Measurements from ENCODE around the gene LRP6. TPM values are rescaled to one million over a fixed set of nuclear protein-coding genes. Genes with fewer than 3 reads are reported as not detected.
"Not testable (repeated sequence)": the region's sequence is repeated elsewhere in the genome, so short reads cannot be mapped to it uniquely, and the experiment has no call there.

Gene LRP6
- total RNA-seq, 1 experiment from 2014 or later, result 72.8 TPM

DNA sequence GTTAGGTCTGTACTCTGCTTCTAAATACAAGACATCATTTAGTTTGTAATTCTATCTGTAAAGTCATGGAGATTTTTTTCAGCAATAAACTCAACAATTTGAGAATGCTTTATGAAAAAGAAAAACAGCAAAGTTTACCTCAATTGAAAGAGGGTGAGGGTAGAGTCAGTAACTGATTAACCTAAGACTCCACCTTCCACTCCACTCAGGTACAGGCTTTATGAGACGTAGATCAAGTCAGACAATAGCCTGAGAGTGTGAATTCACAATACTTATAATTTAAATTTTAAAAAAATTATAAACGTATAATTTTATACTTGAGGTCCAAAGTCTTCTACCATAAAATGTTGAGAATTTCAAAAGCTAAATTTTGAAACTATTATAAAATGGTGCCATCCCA lies 150.2 kb downstream of the LRP6 start (continued):
- TF ChIP-seq, protein P1, sequence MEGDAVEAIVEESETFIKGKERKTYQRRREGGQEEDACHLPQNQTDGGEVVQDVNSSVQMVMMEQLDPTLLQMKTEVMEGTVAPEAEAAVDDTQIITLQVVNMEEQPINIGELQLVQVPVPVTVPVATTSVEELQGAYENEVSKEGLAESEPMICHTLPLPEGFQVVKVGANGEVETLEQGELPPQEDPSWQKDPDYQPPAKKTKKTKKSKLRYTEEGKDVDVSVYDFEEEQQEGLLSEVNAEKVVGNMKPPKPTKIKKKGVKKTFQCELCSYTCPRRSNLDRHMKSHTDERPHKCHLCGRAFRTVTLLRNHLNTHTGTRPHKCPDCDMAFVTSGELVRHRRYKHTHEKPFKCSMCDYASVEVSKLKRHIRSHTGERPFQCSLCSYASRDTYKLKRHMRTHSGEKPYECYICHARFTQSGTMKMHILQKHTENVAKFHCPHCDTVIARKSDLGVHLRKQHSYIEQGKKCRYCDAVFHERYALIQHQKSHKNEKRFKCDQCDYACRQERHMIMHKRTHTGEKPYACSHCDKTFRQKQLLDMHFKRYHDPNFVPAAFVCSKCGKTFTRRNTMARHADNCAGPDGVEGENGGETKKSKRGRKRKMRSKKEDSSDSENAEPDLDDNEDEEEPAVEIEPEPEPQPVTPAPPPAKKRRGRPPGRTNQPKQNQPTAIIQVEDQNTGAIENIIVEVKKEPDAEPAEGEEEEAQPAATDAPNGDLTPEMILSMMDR (IDR thresholded peaks at IDR 0.05), result no peak
- TF ChIP-seq, protein P2, sequence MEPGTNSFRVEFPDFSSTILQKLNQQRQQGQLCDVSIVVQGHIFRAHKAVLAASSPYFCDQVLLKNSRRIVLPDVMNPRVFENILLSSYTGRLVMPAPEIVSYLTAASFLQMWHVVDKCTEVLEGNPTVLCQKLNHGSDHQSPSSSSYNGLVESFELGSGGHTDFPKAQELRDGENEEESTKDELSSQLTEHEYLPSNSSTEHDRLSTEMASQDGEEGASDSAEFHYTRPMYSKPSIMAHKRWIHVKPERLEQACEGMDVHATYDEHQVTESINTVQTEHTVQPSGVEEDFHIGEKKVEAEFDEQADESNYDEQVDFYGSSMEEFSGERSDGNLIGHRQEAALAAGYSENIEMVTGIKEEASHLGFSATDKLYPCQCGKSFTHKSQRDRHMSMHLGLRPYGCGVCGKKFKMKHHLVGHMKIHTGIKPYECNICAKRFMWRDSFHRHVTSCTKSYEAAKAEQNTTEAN (CRISPR knock-in tag; IDR thresholded peaks at IDR 0.05), result no peak
- TF ChIP-seq, protein P3, sequence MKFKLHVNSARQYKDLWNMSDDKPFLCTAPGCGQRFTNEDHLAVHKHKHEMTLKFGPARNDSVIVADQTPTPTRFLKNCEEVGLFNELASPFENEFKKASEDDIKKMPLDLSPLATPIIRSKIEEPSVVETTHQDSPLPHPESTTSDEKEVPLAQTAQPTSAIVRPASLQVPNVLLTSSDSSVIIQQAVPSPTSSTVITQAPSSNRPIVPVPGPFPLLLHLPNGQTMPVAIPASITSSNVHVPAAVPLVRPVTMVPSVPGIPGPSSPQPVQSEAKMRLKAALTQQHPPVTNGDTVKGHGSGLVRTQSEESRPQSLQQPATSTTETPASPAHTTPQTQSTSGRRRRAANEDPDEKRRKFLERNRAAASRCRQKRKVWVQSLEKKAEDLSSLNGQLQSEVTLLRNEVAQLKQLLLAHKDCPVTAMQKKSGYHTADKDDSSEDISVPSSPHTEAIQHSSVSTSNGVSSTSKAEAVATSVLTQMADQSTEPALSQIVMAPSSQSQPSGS (CRISPR knock-in tag; IDR thresholded peaks at IDR 0.05; ENCODE audit: borderline replicate concordance, low read depth), result no peak
- TF ChIP-seq ZNF317 (CRISPR knock-in tag; IDR thresholded peaks at IDR 0.05; ENCODE audit: borderline replicate concordance, low read depth) (no peak), ZNF232 (CRISPR knock-in tag; IDR thresholded peaks at IDR 0.05) (no peak), SMAD4 (CRISPR knock-in tag; IDR thresholded peaks at IDR 0.05) (no peak), CREM (CRISPR knock-in tag; IDR thresholded peaks at IDR 0.05) (no peak), CREB1 (CRISPR knock-in tag; IDR thresholded peaks at IDR 0.05) (no peak), IRF2 (CRISPR knock-in tag; IDR thresholded peaks at IDR 0.05; ENCODE audit: borderline replicate concordance, low read depth) (no peak), HMGA2 (CRISPR knock-in tag; IDR thresholded peaks at IDR 0.05) (no peak), JUN (CRISPR knock-in tag; IDR thresholded peaks at IDR 0.05) (no peak), ATF1 (CRISPR knock-in tag; IDR thresholded peaks at IDR 0.05) (no peak)
- TF ChIP-seq, protein P4, sequence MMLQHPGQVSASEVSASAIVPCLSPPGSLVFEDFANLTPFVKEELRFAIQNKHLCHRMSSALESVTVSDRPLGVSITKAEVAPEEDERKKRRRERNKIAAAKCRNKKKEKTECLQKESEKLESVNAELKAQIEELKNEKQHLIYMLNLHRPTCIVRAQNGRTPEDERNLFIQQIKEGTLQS (CRISPR knock-in tag; conservative IDR thresholded peaks at IDR 0.05), result no peak
- TF ChIP-seq, protein P5, sequence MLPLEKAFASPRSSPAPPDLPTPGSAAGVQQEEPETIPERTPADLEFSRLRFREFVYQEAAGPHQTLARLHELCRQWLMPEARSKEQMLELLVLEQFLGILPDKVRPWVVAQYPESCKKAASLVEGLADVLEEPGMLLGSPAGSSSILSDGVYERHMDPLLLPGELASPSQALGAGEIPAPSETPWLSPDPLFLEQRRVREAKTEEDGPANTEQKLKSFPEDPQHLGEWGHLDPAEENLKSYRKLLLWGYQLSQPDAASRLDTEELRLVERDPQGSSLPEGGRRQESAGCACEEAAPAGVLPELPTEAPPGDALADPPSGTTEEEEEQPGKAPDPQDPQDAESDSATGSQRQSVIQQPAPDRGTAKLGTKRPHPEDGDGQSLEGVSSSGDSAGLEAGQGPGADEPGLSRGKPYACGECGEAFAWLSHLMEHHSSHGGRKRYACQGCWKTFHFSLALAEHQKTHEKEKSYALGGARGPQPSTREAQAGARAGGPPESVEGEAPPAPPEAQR (CRISPR knock-in tag; IDR thresholded peaks at IDR 0.05), result no peak
- TF ChIP-seq, protein P6, sequence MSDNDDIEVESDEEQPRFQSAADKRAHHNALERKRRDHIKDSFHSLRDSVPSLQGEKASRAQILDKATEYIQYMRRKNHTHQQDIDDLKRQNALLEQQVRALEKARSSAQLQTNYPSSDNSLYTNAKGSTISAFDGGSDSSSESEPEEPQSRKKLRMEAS (CRISPR knock-in tag; IDR thresholded peaks at IDR 0.05), result no peak

DNA sequence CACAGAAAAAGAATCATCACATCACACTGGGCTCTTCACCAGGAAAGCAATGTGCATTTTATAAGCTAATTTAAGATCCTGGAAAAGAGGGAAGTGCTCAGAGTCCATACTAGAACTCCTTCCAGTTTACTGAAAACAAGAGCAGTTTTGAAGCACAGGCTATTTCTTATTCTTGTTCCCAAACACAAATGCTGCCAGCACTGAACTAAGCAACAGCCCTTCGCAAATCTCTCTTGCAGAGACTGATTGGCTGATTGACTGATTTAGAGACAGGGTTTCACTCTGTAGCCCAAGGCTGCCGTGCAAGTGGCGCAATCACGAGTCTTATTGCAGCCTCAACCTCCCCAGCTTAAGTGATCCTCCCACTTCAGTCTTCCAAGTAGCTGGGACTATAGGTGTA lies 151.3 kb downstream of the LRP6 start:
- Mint-ChIP-seq H3K4me3 (no peak overlapping the region), H3K27me3 (ENCODE audit: low read depth) (no peaks in the 10 kb centered on the region), H3K36me3 (peaks cover 20% of the 10 kb centered on the region), H3K27ac (peak overlapping the region; percentile 34), H3K9me3 (no peaks in the 10 kb centered on the region), H3K4me1 (no peaks in the 10 kb centered on the region)
- ChIA-PET CTCF (no interaction called here), POLR2A (no interaction called here)
- TF ChIP-seq HMGA2 (CRISPR knock-in tag; IDR thresholded peaks at IDR 0.05), result no peak
- TF ChIP-seq, protein P7, sequence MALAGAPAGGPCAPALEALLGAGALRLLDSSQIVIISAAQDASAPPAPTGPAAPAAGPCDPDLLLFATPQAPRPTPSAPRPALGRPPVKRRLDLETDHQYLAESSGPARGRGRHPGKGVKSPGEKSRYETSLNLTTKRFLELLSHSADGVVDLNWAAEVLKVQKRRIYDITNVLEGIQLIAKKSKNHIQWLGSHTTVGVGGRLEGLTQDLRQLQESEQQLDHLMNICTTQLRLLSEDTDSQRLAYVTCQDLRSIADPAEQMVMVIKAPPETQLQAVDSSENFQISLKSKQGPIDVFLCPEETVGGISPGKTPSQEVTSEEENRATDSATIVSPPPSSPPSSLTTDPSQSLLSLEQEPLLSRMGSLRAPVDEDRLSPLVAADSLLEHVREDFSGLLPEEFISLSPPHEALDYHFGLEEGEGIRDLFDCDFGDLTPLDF (CRISPR knock-in tag; IDR thresholded peaks at IDR 0.05), result no peak
- no peak for TF ChIP-seq RORB (CRISPR knock-in tag; IDR thresholded peaks at IDR 0.05)
- TF ChIP-seq, protein P5 (CRISPR knock-in tag; IDR thresholded peaks at IDR 0.05), result no peak
- TF ChIP-seq, protein P8, sequence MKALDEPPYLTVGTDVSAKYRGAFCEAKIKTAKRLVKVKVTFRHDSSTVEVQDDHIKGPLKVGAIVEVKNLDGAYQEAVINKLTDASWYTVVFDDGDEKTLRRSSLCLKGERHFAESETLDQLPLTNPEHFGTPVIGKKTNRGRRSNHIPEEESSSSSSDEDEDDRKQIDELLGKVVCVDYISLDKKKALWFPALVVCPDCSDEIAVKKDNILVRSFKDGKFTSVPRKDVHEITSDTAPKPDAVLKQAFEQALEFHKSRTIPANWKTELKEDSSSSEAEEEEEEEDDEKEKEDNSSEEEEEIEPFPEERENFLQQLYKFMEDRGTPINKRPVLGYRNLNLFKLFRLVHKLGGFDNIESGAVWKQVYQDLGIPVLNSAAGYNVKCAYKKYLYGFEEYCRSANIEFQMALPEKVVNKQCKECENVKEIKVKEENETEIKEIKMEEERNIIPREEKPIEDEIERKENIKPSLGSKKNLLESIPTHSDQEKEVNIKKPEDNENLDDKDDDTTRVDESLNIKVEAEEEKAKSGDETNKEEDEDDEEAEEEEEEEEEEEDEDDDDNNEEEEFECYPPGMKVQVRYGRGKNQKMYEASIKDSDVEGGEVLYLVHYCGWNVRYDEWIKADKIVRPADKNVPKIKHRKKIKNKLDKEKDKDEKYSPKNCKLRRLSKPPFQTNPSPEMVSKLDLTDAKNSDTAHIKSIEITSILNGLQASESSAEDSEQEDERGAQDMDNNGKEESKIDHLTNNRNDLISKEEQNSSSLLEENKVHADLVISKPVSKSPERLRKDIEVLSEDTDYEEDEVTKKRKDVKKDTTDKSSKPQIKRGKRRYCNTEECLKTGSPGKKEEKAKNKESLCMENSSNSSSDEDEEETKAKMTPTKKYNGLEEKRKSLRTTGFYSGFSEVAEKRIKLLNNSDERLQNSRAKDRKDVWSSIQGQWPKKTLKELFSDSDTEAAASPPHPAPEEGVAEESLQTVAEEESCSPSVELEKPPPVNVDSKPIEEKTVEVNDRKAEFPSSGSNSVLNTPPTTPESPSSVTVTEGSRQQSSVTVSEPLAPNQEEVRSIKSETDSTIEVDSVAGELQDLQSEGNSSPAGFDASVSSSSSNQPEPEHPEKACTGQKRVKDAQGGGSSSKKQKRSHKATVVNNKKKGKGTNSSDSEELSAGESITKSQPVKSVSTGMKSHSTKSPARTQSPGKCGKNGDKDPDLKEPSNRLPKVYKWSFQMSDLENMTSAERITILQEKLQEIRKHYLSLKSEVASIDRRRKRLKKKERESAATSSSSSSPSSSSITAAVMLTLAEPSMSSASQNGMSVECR (CRISPR knock-in tag; IDR thresholded peaks at IDR 0.05; ENCODE audit: borderline replicate concordance), result no peak
- no peak for TF ChIP-seq CREB1 (CRISPR knock-in tag; IDR thresholded peaks at IDR 0.05)
- DNase-seq (ENCODE audit: low spot score) (no peak), ATAC-seq (no peak)

DNA sequence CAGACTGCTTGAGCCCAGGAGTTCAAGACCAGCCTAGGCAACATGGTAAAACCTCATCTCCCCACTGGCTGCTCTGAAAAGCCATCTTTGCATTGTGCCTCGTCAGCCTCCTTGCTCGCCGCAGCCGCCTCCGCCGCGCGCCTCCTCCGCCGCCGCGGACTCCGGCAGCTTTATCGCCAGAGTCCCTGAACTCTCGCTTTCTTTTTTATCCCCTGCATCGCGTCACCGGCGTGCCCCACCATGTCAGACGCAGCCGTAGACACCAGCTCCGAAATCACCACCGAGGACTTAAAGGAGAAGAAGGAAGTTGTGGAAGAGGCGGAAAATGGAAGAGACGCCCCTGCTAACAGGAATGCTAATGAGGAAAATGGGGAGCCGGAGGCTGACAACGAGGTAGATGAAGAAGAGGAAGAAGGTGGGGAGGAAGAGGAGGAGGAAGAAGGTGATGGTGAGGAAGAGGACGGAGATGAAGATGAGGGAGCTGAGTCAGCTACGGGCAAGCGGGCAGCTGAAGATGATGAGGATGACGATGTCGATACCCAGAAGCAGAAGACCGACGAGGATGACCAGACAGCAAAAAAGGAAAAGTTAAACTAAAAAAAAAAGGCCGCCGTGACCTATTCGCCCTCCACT lies 155.8 kb downstream of the LRP6 start:
- H3K27me3 Mint-ChIP-seq (ENCODE audit: low read depth); H3K4me1 Mint-ChIP-seq; H3K4me3 Mint-ChIP-seq; ATAC-seq; CTCF ChIA-PET; DNase-seq (ENCODE audit: low spot score); H3K27ac Mint-ChIP-seq: not testable (repeated sequence)
- Mint-ChIP-seq H3K36me3 (peaks cover 36% of the 10 kb centered on the region), H3K9me3 (peaks cover 25% of the 10 kb centered on the region)
- POLR2A ChIA-PET, result interaction anchor here (0.7 kb wide), 1 partner anchor 247 kb away, joined by 5 read pairs; no protein-coding TSS in a partner anchor

Measured in WTC11 (cell line).